ENCODE measurements around the gene FKBP1A.

GRCh38 chr20:1364106-1364505 lies 28.7 kb downstream of the FKBP1A start:
- TF ChIP-seq, protein P1, sequence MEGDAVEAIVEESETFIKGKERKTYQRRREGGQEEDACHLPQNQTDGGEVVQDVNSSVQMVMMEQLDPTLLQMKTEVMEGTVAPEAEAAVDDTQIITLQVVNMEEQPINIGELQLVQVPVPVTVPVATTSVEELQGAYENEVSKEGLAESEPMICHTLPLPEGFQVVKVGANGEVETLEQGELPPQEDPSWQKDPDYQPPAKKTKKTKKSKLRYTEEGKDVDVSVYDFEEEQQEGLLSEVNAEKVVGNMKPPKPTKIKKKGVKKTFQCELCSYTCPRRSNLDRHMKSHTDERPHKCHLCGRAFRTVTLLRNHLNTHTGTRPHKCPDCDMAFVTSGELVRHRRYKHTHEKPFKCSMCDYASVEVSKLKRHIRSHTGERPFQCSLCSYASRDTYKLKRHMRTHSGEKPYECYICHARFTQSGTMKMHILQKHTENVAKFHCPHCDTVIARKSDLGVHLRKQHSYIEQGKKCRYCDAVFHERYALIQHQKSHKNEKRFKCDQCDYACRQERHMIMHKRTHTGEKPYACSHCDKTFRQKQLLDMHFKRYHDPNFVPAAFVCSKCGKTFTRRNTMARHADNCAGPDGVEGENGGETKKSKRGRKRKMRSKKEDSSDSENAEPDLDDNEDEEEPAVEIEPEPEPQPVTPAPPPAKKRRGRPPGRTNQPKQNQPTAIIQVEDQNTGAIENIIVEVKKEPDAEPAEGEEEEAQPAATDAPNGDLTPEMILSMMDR (IDR thresholded peaks at IDR 0.05; ENCODE audit: insufficient read depth, low read length) = no peak
- TF ChIP-seq GABPA (IDR thresholded peaks at IDR 0.05; ENCODE audit: low read depth) (no peak), REST (IDR thresholded peaks at IDR 0.05; ENCODE audit: insufficient replicate concordance, low read depth) (no peak), POLR2AphosphoS5 (IDR thresholded peaks at IDR 0.05; ENCODE audit: low read depth) (no peak), SPI1 (IDR thresholded peaks at IDR 0.05; ENCODE audit: borderline replicate concordance, low read depth) (no peak)
